Epidermal melanocyte (primary cell): ENCODE measurements around the gene C10orf95.

ENCODE experiments used
- DNase-seq: peaks from one replicate; pipeline ENCODE4 v3.0.0; 2011; ENCODE audit warnings: low spot score; ENCODE audit not compliant: insufficient read length

Gene C10orf95

GRCh38 chr10:102435133-102435497 is 16.2 kb downstream of the C10orf95 start:
- no peak for DNase-seq

- no peak for DNase-seq
These were observed 16.8 kb downstream of the C10orf95 start for GRCh38 chr10:102434394-102435132.

GRCh38 chr10:102433619-102434046 is 17.7 kb downstream of the C10orf95 start:
- DNase-seq = no peak

GRCh38 chr10:102432162-102432950 is 19.0 kb downstream of the C10orf95 start, which contains the start of gene CUEDC2:
TSS of gene CUEDC2 (minus strand) at chr10:102432574. CDS start at chr10:102425188, 7,386 bp downstream.
- DNase-seq = peak; percentile 97

- DNase-seq = no peak
These were observed 19.8 kb downstream of the C10orf95 start for GRCh38 chr10:102431452-102432124.

GRCh38 chr10:102429468-102429867 is 21.9 kb downstream of the C10orf95 start:
- no peak for DNase-seq

GRCh38 chr10:102426803-102427287 is 24.5 kb downstream of the C10orf95 start:
- no peak for DNase-seq

GRCh38 chr10:102425444-102425843 is 25.9 kb downstream of the C10orf95 start:
- DNase-seq = no peak

GRCh38 chr10:102424916-102425315 is 26.4 kb downstream of the C10orf95 start:
- DNase-seq = no peak

- DNase-seq = no peak
These were observed 27.2 kb downstream of the C10orf95 start for GRCh38 chr10:102424145-102424544.

- DNase-seq = no peak
These were observed 27.9 kb downstream of the C10orf95 start for GRCh38 chr10:102423372-102423968.

- peak; percentile 83 for DNase-seq
These were observed 28.7 kb downstream of the C10orf95 start for GRCh38 chr10:102422545-102423129.

- no peak for DNase-seq
These were observed 29.4 kb downstream of the C10orf95 start for GRCh38 chr10:102421757-102422512.

- DNase-seq = no peak
These were observed 29.9 kb downstream of the C10orf95 start for GRCh38 chr10:102421507-102421756.

- DNase-seq = peak; percentile 96
These were observed 30.4 kb downstream of the C10orf95 start, which contains the start of gene FBXL15 for GRCh38 chr10:102420714-102421506. TSS of gene FBXL15 (plus strand) at chr10:102420836. CDS start at chr10:102421130, 294 bp downstream.

- DNase-seq = no peak
These were observed 31.1 kb downstream of the C10orf95 start for GRCh38 chr10:102420181-102420713.

GRCh38 chr10:102419269-102420180 is 31.8 kb downstream of the C10orf95 start:
- peak; percentile 63 for DNase-seq

GRCh38 chr10:102418622-102419268 is 32.6 kb downstream of the C10orf95 start, which contains the start of gene PSD:
TSS of gene PSD (minus strand) at chr10:102418785. CDS start at chr10:102417038, 1,747 bp downstream.
- no peak for DNase-seq
